DOHH2 (cell line): ENCODE data around the gene DYNC2LI1.

Source experiments
- H3F3A ChIP-seq: fragments of 200-600 bp; sonication (generic), shearing (Covaris generic); 2 replicates; pipeline ENCODE4 v1.6.0; 2016; ENCODE audit warnings: antibody characterized with exemption, mild to moderate bottlenecking; ENCODE audit not compliant: control insufficient read depth, insufficient read depth
- H3K27ac ChIP-seq: fragments of 200-600 bp; sonication (generic); 2 replicates; pipeline ENCODE4 v1.5.1; 2014; ENCODE audit warnings: low read depth, mild to moderate bottlenecking, low read length, moderate library complexity
- H3K27me3 ChIP-seq: fragments of 200-600 bp; sonication (generic); 2 replicates; pipeline ENCODE4 v1.6.1; 2014; ENCODE audit warnings: mild to moderate bottlenecking, low read length, mixed read lengths; ENCODE audit not compliant: control insufficient read depth
- H3K36me3 ChIP-seq: fragments of 200-600 bp; sonication (generic); 2 replicates; pipeline ENCODE4 v1.6.1; 2014; ENCODE audit warnings: mild to moderate bottlenecking, low read length, moderate library complexity, mixed read lengths; ENCODE audit not compliant: control insufficient read depth
- H3K4me1 ChIP-seq: fragments of 200-600 bp; sonication (generic); 2 replicates; pipeline ENCODE4 v1.6.1; 2014; ENCODE audit warnings: mild to moderate bottlenecking, low read length, mixed read lengths; ENCODE audit not compliant: control insufficient read depth
- H3K4me2 ChIP-seq: fragments of 200-600 bp; sonication (generic); 2 replicates; pipeline ENCODE4 v1.6.0; 2014; ENCODE audit warnings: mild to moderate bottlenecking, low read length, moderate library complexity
- H3K4me3 ChIP-seq: fragments of 200-600 bp; sonication (generic); 2 replicates; pipeline ENCODE4 v1.5.1; 2014; ENCODE audit warnings: mild to moderate bottlenecking, low read length, mixed read lengths
- H3K79me2 ChIP-seq: fragments of 200-600 bp; sonication (generic); 2 replicates; pipeline ENCODE4 v1.6.1; 2014; ENCODE audit warnings: mild to moderate bottlenecking, low read length, mixed read lengths; ENCODE audit not compliant: control insufficient read depth
- H3K9me2 ChIP-seq: fragments of 200-600 bp; sonication (generic); replicated peaks from 2 replicates; pipeline ENCODE4 v1.6.1; 2014; ENCODE audit warnings: mild to moderate bottlenecking, low read length, mixed read lengths; ENCODE audit not compliant: control insufficient read depth
- H3K9me3 ChIP-seq: fragments of 200-600 bp; sonication (generic); 2 replicates; pipeline ENCODE4 v1.6.1; 2014; ENCODE audit warnings: antibody characterized with exemption, low read length, mixed read lengths; ENCODE audit not compliant: control insufficient read depth, insufficient read depth
- H4K20me1 ChIP-seq: fragments of 200-600 bp; sonication (generic); 2 replicates; pipeline ENCODE4 v1.6.0; 2014; ENCODE audit warnings: low read depth, mild to moderate bottlenecking, antibody characterized with exemption, low read length, moderate library complexity; ENCODE audit not compliant: control insufficient read depth, insufficient read depth
- CTCF ChIP-seq: fragments of 200-600 bp; sonication (generic); IDR thresholded peaks from one replicate; pipeline ENCODE4 v1.5.1; 2014; ENCODE audit warnings: antibody characterized with exemption, mild to moderate bottlenecking, low read depth, low read length; ENCODE audit not compliant: poor library complexity, severe bottlenecking
- EZH2phosphoT487 ChIP-seq: fragments of 200-600 bp; sonication (generic); IDR thresholded peaks from 2 replicates; pipeline ENCODE4 v1.6.1; 2017; ENCODE audit warnings: borderline replicate concordance, mild to moderate bottlenecking, antibody characterized with exemption, low read length, moderate library complexity, mixed read lengths

The DYNC2LI1 gene

GRCh38 chr2:43774617-43775016 lies 778 bp downstream of the DYNC2LI1 start:
- Histone ChIP-seq H3K4me3 (peak overlapping the region; percentile 84), H3F3A (peaks cover 2% of the 10 kb centered on the region; the same call in 1 of the 2 replicates)

GRCh38 chr2:43776324-43776723 lies 2.5 kb downstream of the DYNC2LI1 start:
- H3K4me3 ChIP-seq: no peak overlapping the region
- no peaks in the 10 kb centered on the region for H3K9me3 ChIP-seq
- H3K9me2 ChIP-seq: no peaks in the 10 kb centered on the region
- no peak overlapping the region for H3K4me2 ChIP-seq
- no peak for TF ChIP-seq EZH2phosphoT487
- no peak for TF ChIP-seq CTCF
- H3F3A ChIP-seq: peaks cover 2% of the 10 kb centered on the region; the same call in 1 of the 2 replicates
- H3K4me1 ChIP-seq: peaks cover 6% of the 10 kb centered on the region
- H3K79me2 ChIP-seq: no peaks in the 10 kb centered on the region
- peaks cover 2% of the 10 kb centered on the region; the same call in 1 of the 2 replicates for H3K36me3 ChIP-seq
- H4K20me1 ChIP-seq: no peaks in the 10 kb centered on the region
- no peak overlapping the region for H3K27ac ChIP-seq
- H3K27me3 ChIP-seq: no peaks in the 10 kb centered on the region

More at GRCh38 chr2:43774617-43775016, 778 bp downstream of the DYNC2LI1 start:
- H3K79me2 ChIP-seq: no peaks in the 10 kb centered on the region
- H3K36me3 ChIP-seq: peaks cover 2% of the 10 kb centered on the region; the same call in 1 of the 2 replicates
- peak overlapping the region; percentile 74 for H3K4me2 ChIP-seq
- no peaks in the 10 kb centered on the region for H3K9me2 ChIP-seq
- no peaks in the 10 kb centered on the region for H3K27me3 ChIP-seq
- H3K27ac ChIP-seq: no peak overlapping the region
- TF ChIP-seq CTCF: no peak
- TF ChIP-seq EZH2phosphoT487: no peak
- no peaks in the 10 kb centered on the region for H4K20me1 ChIP-seq
- H3K9me3 ChIP-seq: no peaks in the 10 kb centered on the region
- H3K4me1 ChIP-seq: peaks cover 6% of the 10 kb centered on the region

- TF ChIP-seq CTCF (no peak), EZH2phosphoT487 (no peak)
- Histone ChIP-seq H3F3A (peaks cover 2% of the 10 kb centered on the region; the same call in 1 of the 2 replicates), H3K36me3 (peaks cover 2% of the 10 kb centered on the region; the same call in 1 of the 2 replicates), H3K79me2 (no peaks in the 10 kb centered on the region), H3K9me2 (no peaks in the 10 kb centered on the region), H3K27ac (no peak overlapping the region), H3K4me1 (peaks cover 6% of the 10 kb centered on the region), H4K20me1 (no peaks in the 10 kb centered on the region), H3K9me3 (no peaks in the 10 kb centered on the region), H3K4me3 (no peak overlapping the region), H3K4me2 (no peak overlapping the region), H3K27me3 (no peaks in the 10 kb centered on the region)
Measured at GRCh38 chr2:43777306-43777926, 3.6 kb downstream of the DYNC2LI1 start.
